ENCODE data around the gene PCAT6.

DNA sequence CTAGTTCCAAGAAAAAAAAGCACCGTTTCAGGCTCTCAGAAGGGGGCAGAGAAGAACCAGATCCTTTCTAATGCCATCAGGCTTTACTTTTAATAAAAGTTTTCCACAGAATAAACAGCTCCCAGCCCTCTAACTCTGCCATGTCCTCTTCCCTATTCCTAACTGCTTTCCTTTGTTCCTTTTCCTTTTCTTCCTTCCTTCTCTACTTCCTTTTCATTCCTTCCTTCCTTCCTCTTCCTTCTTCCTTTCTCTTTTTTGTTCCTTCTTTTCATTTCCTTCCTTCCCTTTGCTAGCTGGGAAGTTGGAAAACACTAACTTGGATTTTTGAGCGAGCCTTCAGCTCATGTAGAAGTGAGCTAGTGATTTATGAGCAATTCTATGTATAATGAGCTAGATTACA is 48.7 kb upstream of the PCAT6 start:
- TF ChIP-seq POLR2A (IDR thresholded peaks at IDR 0.05; ENCODE audit: low read depth, low read length) (no peak), POLR2AphosphoS5 (IDR thresholded peaks at IDR 0.05; ENCODE audit: low read depth, low read length) (no peak)

Measured in GM12892 (cell line).